NT2/D1 (cell line): Measurements from ENCODE around the gene SDR39U1.

Experiments used
- SUZ12 ChIP-seq: IDR thresholded peaks from 2 replicates; pipeline ENCODE4 v1.6.1; 2011; ENCODE audit not compliant: insufficient read length, insufficient read depth; ENCODE audit errors: extremely low read depth
- YY1 ChIP-seq: IDR thresholded peaks from 2 replicates; pipeline ENCODE4 v1.6.1; 2011; ENCODE audit not compliant: insufficient read length, insufficient read depth
- ZNF274 ChIP-seq: IDR thresholded peaks from 2 replicates; pipeline ENCODE4 v1.6.1; 2011; ENCODE audit warnings: mild to moderate bottlenecking, low read depth, low read length

DNA sequence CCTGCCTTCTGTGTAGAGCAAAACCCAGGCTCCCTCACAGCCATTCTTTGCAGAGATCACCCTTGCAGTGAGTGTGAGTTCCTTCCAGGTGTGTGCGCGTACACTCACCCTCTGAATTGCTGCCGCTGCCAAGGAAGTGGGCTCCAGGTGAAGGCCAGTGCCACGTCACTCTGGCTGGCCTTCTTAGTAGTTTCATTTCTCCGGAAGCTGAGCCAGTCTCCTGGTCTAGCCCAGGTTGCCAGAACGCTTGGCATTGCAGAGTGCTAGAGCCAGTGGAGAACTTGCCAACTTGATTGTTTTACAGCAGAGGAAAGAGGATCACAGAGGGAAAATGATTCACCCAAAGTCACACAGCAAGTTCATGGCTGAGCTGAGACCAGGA, 24.1 kb downstream of the SDR39U1 start:
- TF ChIP-seq ZNF274, result no peak
- no peak for TF ChIP-seq YY1
- no peak for TF ChIP-seq SUZ12
